ENCODE measurements around the gene RGP1.

GRCh38 chr9:35741740-35742139 lies 7.3 kb upstream of the RGP1 start:
- TF ChIP-seq CREB5 (CRISPR knock-in tag; IDR thresholded peaks at IDR 0.05; ENCODE audit: low read depth) (no peak), ARNTL (CRISPR knock-in tag; IDR thresholded peaks at IDR 0.05; ENCODE audit: borderline replicate concordance, low read depth) (no peak), RARB (CRISPR knock-in tag; IDR thresholded peaks at IDR 0.05) (no peak), ZNF70 (CRISPR knock-in tag; IDR thresholded peaks at IDR 0.05) (no peak), BACH2 (CRISPR knock-in tag; IDR thresholded peaks at IDR 0.05; ENCODE audit: borderline replicate concordance) (no peak), OSR1 (CRISPR knock-in tag; IDR thresholded peaks at IDR 0.05) (no peak)
